ENCODE measurements around the gene SLC4A3. TPM values are rescaled to one million over a fixed set of nuclear protein-coding genes. Genes with fewer than 3 reads are reported as not detected.

Gene SLC4A3
- total and polyA plus RNA-seq, 2 of the 8 experiments (the other 6 are each of a cell fraction or from before 2014, with no cell fraction given) = 4.8 to 7.4 TPM

DNA sequence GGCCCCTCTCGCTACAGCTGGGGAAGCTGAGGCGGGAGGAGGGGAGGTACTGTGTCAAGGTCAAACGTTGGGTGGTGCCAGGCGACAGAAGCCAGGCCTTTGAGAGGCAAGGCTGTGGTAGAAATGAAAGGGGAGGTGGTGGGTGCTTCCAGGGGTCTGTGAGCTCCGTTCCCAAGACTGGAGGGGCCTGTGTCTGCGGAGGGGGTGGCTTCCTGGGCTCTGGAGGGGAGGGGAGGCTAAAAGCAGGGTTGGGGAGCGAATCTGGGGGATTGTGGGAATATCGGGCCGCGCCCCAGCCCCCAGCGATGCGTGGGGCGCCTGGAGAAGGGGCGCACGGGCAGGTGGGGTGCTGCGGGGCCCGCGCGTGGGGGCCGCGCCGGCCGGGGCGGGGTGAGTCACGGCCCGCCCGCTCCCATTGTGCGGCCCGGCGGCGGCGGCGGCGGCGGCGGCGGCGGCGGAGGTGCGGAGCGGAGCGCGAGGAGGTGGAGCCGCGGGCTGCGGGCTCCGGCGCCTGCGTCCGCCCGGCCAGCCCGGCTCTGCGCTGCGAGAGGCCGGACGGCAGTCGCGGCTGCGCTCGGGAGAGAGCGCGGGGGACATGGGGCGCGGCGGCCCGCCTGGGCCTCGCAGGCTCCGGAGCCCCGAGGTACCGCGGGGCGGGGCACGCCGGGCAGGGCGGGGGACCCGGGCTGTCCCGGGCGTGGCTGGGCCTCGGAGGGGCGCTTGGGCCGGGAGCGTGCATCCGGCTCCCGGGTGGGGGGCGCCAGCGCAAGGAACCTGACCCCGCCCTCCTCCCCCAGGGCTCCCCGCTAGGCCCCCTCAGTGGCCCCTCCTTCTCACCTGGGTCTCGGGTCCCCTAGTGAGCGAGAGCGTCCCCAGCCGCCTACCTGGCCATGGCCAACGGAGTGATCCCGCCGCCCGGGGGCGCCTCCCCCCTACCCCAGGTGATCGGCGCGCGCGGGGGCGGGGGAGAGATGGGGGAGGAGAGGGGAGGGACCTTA lies at the start of gene SLC4A3 (continued):
- peak; percentile 5 to 10; a peak in 1 of 4 replicates for TF ChIP-seq RAD21 (IDR thresholded peaks at IDR 0.05 in 1 of 2, conservative IDR thresholded peaks at IDR 0.05 in 1 of 2; ENCODE audit: low read depth in 2 of 2, low read length in 2 of 2)
- TF ChIP-seq CHD2 (IDR thresholded peaks at IDR 0.05; ENCODE audit: low read length) = no peak
- no peak for TF ChIP-seq RNF2 (IDR thresholded peaks at IDR 0.05; ENCODE audit: borderline replicate concordance, low read depth, low read length, missing control alignments, poor library complexity, severe bottlenecking)
- TF ChIP-seq GABPA (IDR thresholded peaks at IDR 0.05; ENCODE audit: borderline replicate concordance, insufficient read depth, low read length) = 0 out of 2 replicates have a peak, but pooled peaks have one; percentile 50
- TF ChIP-seq CHD1 (IDR thresholded peaks at IDR 0.05; ENCODE audit: low read depth, low read length) = no peak
- TF ChIP-seq SIX5 (IDR thresholded peaks at IDR 0.05; ENCODE audit: low read depth, low read length) = no peak
- TF ChIP-seq SP1 (IDR thresholded peaks at IDR 0.05; ENCODE audit: low read depth, low read length) = no peak
- no peak for TF ChIP-seq EP300 (IDR thresholded peaks at IDR 0.05; ENCODE audit: borderline replicate concordance in 1 of 2, low read depth in 2 of 2, low read length in 2 of 2)
- no peak for TF ChIP-seq KDM1A (IDR thresholded peaks at IDR 0.05; ENCODE audit: borderline replicate concordance, low read length)
- TF ChIP-seq PHF8 (conservative IDR thresholded peaks at IDR 0.05; ENCODE audit: low read depth, low read length) = peak; percentile 48; the same call in 1 of the 2 replicates
- no peak for TF ChIP-seq RBBP5 (IDR thresholded peaks at IDR 0.05; ENCODE audit: borderline replicate concordance, low read depth, low read length)
- TF ChIP-seq CEBPB (IDR thresholded peaks at IDR 0.05; ENCODE audit: low read depth, low read length) = no peak
- TF ChIP-seq, protein P1, sequence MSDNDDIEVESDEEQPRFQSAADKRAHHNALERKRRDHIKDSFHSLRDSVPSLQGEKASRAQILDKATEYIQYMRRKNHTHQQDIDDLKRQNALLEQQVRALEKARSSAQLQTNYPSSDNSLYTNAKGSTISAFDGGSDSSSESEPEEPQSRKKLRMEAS (IDR thresholded peaks at IDR 0.05) = no peak
- no peak for TF ChIP-seq RFX5 (IDR thresholded peaks at IDR 0.05; ENCODE audit: borderline replicate concordance, low read depth, low read length)
- TF ChIP-seq BCL11A (IDR thresholded peaks at IDR 0.05; ENCODE audit: low read depth in 2 of 2, low read length in 2 of 2) = no peak
- no peak for TF ChIP-seq CREB1 (IDR thresholded peaks at IDR 0.05)
